Neutrophil (primary cell): ENCODE results near the gene MYH6.

Experiments
- H3K27ac ChIP-seq: fragments of 200-600 bp; sonication (generic); 2 replicates; pipeline ENCODE4 v1.5.1; 2016; ENCODE audit warnings: mild to moderate bottlenecking, moderate library complexity
- H3K27me3 ChIP-seq: fragments of 200-600 bp; sonication (generic); 2 replicates; pipeline ENCODE4 v1.6.0; 2016; ENCODE audit warnings: mild to moderate bottlenecking
- H3K36me3 ChIP-seq: fragments of 200-600 bp; sonication (generic); 2 replicates; pipeline ENCODE4 v1.5.1; 2017
- H3K4me1 ChIP-seq, 2 experiments: fragments of 200-600 bp in 1 of 2; sonication (generic) in 1 of 2; 1 replicate in 1 of 2; 2 replicates in 1 of 2; pipeline versions ENCODE4 v1.5.1 to v1.6.1; 2013 to 2016; ENCODE audit warnings: low read depth in 1 of 2, low read length in 1 of 2, mild to moderate bottlenecking in 1 of 2, moderate library complexity in 1 of 2; ENCODE audit not compliant: control insufficient read depth in 1 of 2, insufficient read depth in 1 of 2
- H3K4me3 ChIP-seq, 2 experiments: fragments of 200-600 bp in 1 of 2; sonication (generic) in 1 of 2; 1 replicate in 1 of 2; 2 replicates in 1 of 2; pipeline ENCODE4 v1.5.1; 2013 to 2016; ENCODE audit warnings: low read depth in 1 of 2, low read length in 1 of 2, mild to moderate bottlenecking in 1 of 2, moderate library complexity in 1 of 2
- H3K9me3 ChIP-seq: fragments of 200-600 bp; sonication (generic); 2 replicates; pipeline ENCODE4 v1.5.1; 2016
- TF ChIP-seq, protein P1 (sequence below): fragments of 200-600 bp; sonication (generic); IDR thresholded peaks from 2 replicates; pipeline ENCODE4 v1.5.1; 2016; ENCODE audit warnings: antibody characterized with exemption

Gene MYH6

GRCh38 chr14:23385244-23385641 lies 22.8 kb downstream of the MYH6 start:
- Histone ChIP-seq H3K4me3 (no peak overlapping the region), H3K36me3 (no peaks in the 10 kb centered on the region), H3K4me1 (no peaks in the 10 kb centered on the region), H3K9me3 (no peaks in the 10 kb centered on the region), H3K27ac (no peak overlapping the region), H3K27me3 (peaks cover 9% of the 10 kb centered on the region)
- TF ChIP-seq, protein P1, sequence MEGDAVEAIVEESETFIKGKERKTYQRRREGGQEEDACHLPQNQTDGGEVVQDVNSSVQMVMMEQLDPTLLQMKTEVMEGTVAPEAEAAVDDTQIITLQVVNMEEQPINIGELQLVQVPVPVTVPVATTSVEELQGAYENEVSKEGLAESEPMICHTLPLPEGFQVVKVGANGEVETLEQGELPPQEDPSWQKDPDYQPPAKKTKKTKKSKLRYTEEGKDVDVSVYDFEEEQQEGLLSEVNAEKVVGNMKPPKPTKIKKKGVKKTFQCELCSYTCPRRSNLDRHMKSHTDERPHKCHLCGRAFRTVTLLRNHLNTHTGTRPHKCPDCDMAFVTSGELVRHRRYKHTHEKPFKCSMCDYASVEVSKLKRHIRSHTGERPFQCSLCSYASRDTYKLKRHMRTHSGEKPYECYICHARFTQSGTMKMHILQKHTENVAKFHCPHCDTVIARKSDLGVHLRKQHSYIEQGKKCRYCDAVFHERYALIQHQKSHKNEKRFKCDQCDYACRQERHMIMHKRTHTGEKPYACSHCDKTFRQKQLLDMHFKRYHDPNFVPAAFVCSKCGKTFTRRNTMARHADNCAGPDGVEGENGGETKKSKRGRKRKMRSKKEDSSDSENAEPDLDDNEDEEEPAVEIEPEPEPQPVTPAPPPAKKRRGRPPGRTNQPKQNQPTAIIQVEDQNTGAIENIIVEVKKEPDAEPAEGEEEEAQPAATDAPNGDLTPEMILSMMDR, result no peak

- no peaks in the 10 kb centered on the region for H3K9me3 ChIP-seq
- H3K27me3 ChIP-seq, result peaks cover 9% of the 10 kb centered on the region
- TF ChIP-seq, protein P1, result no peak
- H3K36me3 ChIP-seq, result no peaks in the 10 kb centered on the region
- H3K4me1 ChIP-seq, result no peaks in the 10 kb centered on the region
- H3K4me3 ChIP-seq, result no peak overlapping the region
- no peak overlapping the region for H3K27ac ChIP-seq
Observed at GRCh38 chr14:23384364-23385080, 23.6 kb downstream of the MYH6 start.

- TF ChIP-seq, protein P1, result no peak
- Histone ChIP-seq H3K9me3 (no peaks in the 10 kb centered on the region), H3K4me1 (no peaks in the 10 kb centered on the region), H3K4me3 (no peak overlapping the region), H3K27me3 (peaks cover 7% of the 10 kb centered on the region), H3K36me3 (no peaks in the 10 kb centered on the region), H3K27ac (no peak overlapping the region)
Observed at GRCh38 chr14:23382731-23383440, 25.2 kb downstream of the MYH6 start.

DNA sequence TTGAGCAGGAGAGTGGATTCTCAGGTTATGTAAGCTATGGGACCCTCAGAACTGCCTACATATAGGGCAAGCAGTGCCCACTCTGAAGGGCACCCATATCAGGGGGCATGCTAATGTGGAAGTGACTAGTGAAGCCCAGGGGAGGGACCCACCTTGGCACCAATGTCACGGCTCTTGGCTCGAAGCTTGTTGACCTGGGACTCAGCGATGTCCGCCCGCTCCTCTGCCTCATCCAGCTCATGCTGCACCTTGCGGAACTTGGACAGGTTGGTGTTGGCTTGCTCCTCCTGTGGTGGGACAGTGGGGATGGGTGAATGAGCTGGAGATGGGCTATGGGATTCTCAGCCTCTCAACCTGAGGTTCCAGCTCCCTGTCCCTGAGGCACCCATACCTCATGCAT lies 25.8 kb downstream of the MYH6 start:
- Histone ChIP-seq H3K36me3 (no peaks in the 10 kb centered on the region), H3K9me3 (no peaks in the 10 kb centered on the region), H3K27ac (no peak overlapping the region), H3K4me1 (no peaks in the 10 kb centered on the region), H3K4me3 (no peak overlapping the region), H3K27me3 (peaks cover 12% of the 10 kb centered on the region)
- TF ChIP-seq, protein P1, result no peak

DNA sequence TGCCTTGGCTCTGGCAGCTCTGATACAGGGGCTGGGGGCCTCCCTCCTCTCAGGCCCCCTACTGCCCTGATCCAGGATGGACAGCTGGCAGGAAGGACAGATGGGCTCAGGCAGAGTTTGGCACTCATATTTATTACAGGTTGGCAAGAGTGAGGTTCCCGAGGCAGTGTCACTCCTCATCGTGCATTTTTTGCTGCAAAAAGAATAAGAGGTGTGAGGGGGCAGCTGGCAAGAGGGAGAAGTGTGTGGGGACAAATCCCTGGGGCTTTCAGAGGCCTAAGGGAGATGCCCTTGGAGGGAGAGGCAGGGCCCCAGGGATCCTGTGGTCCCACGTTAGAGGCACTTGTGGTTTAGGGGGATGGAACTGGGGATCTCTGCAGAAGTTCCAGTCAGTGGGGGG lies 26.2 kb downstream of the MYH6 start:
- peaks cover 13% of the 10 kb centered on the region for H3K27me3 ChIP-seq
- H3K36me3 ChIP-seq, result no peaks in the 10 kb centered on the region
- no peak overlapping the region for H3K27ac ChIP-seq
- TF ChIP-seq, protein P1, result no peak
- H3K4me3 ChIP-seq, result no peak overlapping the region
- H3K9me3 ChIP-seq, result no peaks in the 10 kb centered on the region
- no peaks in the 10 kb centered on the region for H3K4me1 ChIP-seq
